Smooth muscle cell (in vitro differentiated cells): Measurements from ENCODE around the gene HS1BP3. TPM values are rescaled to one million over a fixed set of nuclear protein-coding genes. Genes with fewer than 3 reads are reported as not detected.

Source experiments
- DNase-seq: peaks from one replicate; lab custom pipeline; 2025; ENCODE audit not compliant: unreplicated experiment; lab: John Stamatoyannopoulos, UW
- H2AFZ ChIP-seq: fragments of 200-600 bp; sonication (generic); 2 replicates; pipeline ENCODE4 v1.6.0; 2016; ENCODE audit warnings: antibody characterized with exemption, low read depth, mild to moderate bottlenecking
- H3F3A ChIP-seq: fragments of 200-600 bp; sonication (generic); 2 replicates; pipeline ENCODE4 v1.6.0; 2017; ENCODE audit warnings: antibody characterized with exemption, low read depth
- H3K27ac ChIP-seq: fragments of 200-600 bp; sonication (generic); 2 replicates; pipeline ENCODE4 v1.5.1; 2016; ENCODE audit warnings: low read depth, mild to moderate bottlenecking
- H3K27me3 ChIP-seq: fragments of 200-600 bp; sonication (generic); 2 replicates; pipeline ENCODE4 v1.6.1; 2016; ENCODE audit warnings: low read depth, mild to moderate bottlenecking
- H3K36me3 ChIP-seq: fragments of 200-600 bp; sonication (generic); 2 replicates; pipeline ENCODE4 v1.5.1; 2016; ENCODE audit warnings: low read depth
- H3K4me1 ChIP-seq: fragments of 200-600 bp; sonication (generic); 2 replicates; pipeline ENCODE4 v1.5.1; 2016; ENCODE audit warnings: low read depth
- H3K4me2 ChIP-seq: fragments of 200-600 bp; sonication (generic); 2 replicates; pipeline ENCODE4 v1.6.0; 2016; ENCODE audit warnings: mild to moderate bottlenecking
- H3K4me3 ChIP-seq: fragments of 200-600 bp; sonication (generic); 2 replicates; pipeline ENCODE4 v1.5.1; 2016; ENCODE audit warnings: mild to moderate bottlenecking
- H3K79me2 ChIP-seq: fragments of 200-600 bp; sonication (generic); 2 replicates; pipeline ENCODE4 v1.6.0; 2016; ENCODE audit warnings: low read depth, mild to moderate bottlenecking
- H3K9ac ChIP-seq: fragments of 200-600 bp; sonication (generic); 2 replicates; pipeline ENCODE4 v1.6.0; 2016; ENCODE audit warnings: low read depth
- H3K9me3 ChIP-seq: fragments of 200-600 bp; sonication (generic); replicated peaks from 2 replicates; pipeline ENCODE4 v1.5.1; 2016; ENCODE audit warnings: low read depth
- H4K20me1 ChIP-seq: fragments of 200-600 bp; sonication (generic); 2 replicates; pipeline ENCODE4 v1.6.0; 2016; ENCODE audit warnings: low read depth
- WGBS: methylation state at CpG from one replicate; pipeline ENCODE4 v1.1.7; 2016; ENCODE audit warnings: low lambda C conversion rate; 5-methylcytosine and 5-hydroxymethylcytosine counted together
- polyA plus RNA-seq: library from polyadenylated mRNA; unstranded; fragments of >200 nt; fragmentation: Nextera tagmentation; extraction: Ambion mirVana; gene quantifications from 2 replicates; pipeline ENCODE4 v1.2.1, GENCODE V29; 2016
- total RNA-seq: library from RNA; depleted of rRNA; stranded (reverse); fragments of >200 nt; gene quantifications from 2 replicates; pipeline ENCODE4 v1.2.3, GENCODE V29; 2014
- TF ChIP-seq, protein P1 (sequence below): fragments of 200-600 bp; sonication (generic); IDR thresholded peaks from 2 replicates; pipeline ENCODE4 v1.5.1; 2017; ENCODE audit warnings: borderline replicate concordance, mild to moderate bottlenecking, antibody characterized with exemption; ENCODE audit not compliant: insufficient read depth, poor library complexity, severe bottlenecking

The HS1BP3 gene
- total and polyA plus RNA-seq, 2 experiments from 2014 or later: 9.3 to 20.4 TPM

DNA sequence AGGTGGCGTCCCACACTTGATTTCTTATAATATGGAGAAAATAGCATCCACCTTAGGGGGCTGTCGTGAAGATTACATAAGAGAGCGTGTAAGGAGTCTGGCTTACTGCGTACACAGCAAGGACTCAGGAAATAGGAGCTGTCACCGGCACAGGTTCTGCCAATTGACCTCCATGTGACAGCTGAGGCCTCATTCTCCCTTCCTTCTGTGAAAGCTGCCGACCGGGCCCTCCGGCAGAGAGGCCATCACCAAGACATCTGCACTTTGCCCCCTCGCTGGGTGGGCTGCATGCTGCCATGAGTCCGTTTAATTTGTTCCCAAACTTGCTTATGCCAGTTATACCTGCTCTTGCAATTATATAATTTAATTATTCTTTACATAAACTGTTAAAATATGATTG is 27.7 kb downstream of the HS1BP3 start:
- DNase-seq: no peak
- 88% methylated on average over 10 of the region's 10 CpGs for WGBS
- H3K27ac ChIP-seq: peak overlapping the region; percentile 31

GRCh38 chr2:20622731-20623130 is 28.2 kb downstream of the HS1BP3 start:
- Histone ChIP-seq H3K79me2 (no peaks in the 10 kb centered on the region), H3K27ac (peak overlapping the region; percentile 31), H3K4me3 (no peak overlapping the region), H3F3A (peaks cover 17% of the 10 kb centered on the region), H3K36me3 (no peaks in the 10 kb centered on the region), H3K9ac (no peak overlapping the region), H3K27me3 (no peaks in the 10 kb centered on the region), H2AFZ (no peak overlapping the region), H3K4me2 (peak overlapping the region; percentile 1), H3K4me1 (peaks cover 11% of the 10 kb centered on the region), H3K9me3 (no peaks in the 10 kb centered on the region), H4K20me1 (no peaks in the 10 kb centered on the region)
- 33% methylated on average over 10 of the region's 10 CpGs for WGBS
- DNase-seq: no peak
- TF ChIP-seq, protein P1, sequence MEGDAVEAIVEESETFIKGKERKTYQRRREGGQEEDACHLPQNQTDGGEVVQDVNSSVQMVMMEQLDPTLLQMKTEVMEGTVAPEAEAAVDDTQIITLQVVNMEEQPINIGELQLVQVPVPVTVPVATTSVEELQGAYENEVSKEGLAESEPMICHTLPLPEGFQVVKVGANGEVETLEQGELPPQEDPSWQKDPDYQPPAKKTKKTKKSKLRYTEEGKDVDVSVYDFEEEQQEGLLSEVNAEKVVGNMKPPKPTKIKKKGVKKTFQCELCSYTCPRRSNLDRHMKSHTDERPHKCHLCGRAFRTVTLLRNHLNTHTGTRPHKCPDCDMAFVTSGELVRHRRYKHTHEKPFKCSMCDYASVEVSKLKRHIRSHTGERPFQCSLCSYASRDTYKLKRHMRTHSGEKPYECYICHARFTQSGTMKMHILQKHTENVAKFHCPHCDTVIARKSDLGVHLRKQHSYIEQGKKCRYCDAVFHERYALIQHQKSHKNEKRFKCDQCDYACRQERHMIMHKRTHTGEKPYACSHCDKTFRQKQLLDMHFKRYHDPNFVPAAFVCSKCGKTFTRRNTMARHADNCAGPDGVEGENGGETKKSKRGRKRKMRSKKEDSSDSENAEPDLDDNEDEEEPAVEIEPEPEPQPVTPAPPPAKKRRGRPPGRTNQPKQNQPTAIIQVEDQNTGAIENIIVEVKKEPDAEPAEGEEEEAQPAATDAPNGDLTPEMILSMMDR: no peak

More for the DNA sequence above, 27.7 kb downstream of the HS1BP3 start:
- TF ChIP-seq, protein P1: no peak
- Histone ChIP-seq H3K4me3 (no peak overlapping the region), H3K27me3 (no peaks in the 10 kb centered on the region), H4K20me1 (no peaks in the 10 kb centered on the region), H3K36me3 (no peaks in the 10 kb centered on the region), H3K79me2 (no peaks in the 10 kb centered on the region), H3K4me2 (no peak overlapping the region), H3F3A (peaks cover 13% of the 10 kb centered on the region), H3K9me3 (no peaks in the 10 kb centered on the region), H3K4me1 (peaks cover 7% of the 10 kb centered on the region), H3K9ac (no peak overlapping the region), H2AFZ (no peak overlapping the region)

GRCh38 chr2:20622296-20622686 is 28.6 kb downstream of the HS1BP3 start:
- H3K4me3 ChIP-seq: no peak overlapping the region
- H4K20me1 ChIP-seq: no peaks in the 10 kb centered on the region
- H3F3A ChIP-seq: peaks cover 21% of the 10 kb centered on the region
- H3K4me1 ChIP-seq: peaks cover 15% of the 10 kb centered on the region
- H3K9ac ChIP-seq: no peak overlapping the region
- no peak for DNase-seq
- no peaks in the 10 kb centered on the region for H3K79me2 ChIP-seq
- H2AFZ ChIP-seq: no peak overlapping the region
- WGBS: 79% methylated on average over 11 of the region's 11 CpGs
- TF ChIP-seq, protein P1: no peak
- H3K27ac ChIP-seq: peak overlapping the region; percentile 29
- no peaks in the 10 kb centered on the region for H3K9me3 ChIP-seq
- H3K27me3 ChIP-seq: no peaks in the 10 kb centered on the region
- no peaks in the 10 kb centered on the region for H3K36me3 ChIP-seq
- H3K4me2 ChIP-seq: peak overlapping the region; percentile 1
